Bronchial epithelial cell (primary cell): Measurements from ENCODE around the gene ANKRD40CL. TPM values are rescaled to one million over a fixed set of nuclear protein-coding genes. Genes with fewer than 3 reads are reported as not detected.
"Not testable (repeated sequence)": the region's sequence is repeated elsewhere in the genome, so short reads cannot be mapped to it uniquely, and the experiment has no call there.

ENCODE experiments used
- DNase-seq: peaks from one replicate; pipeline ENCODE4 v3.0.0-alpha.2; 2010; ENCODE audit warnings: low read depth
- FAIRE-seq: peaks from 2 replicates; lab custom pipeline; 2011; peaks lifted over from hg19 to GRCh38; lab: Jason Lieb, UNC
- H3K27me3 ChIP-seq: 2 replicates; pipeline ENCODE4 v1.5.1; 2011; ENCODE audit warnings: low read length; ENCODE audit not compliant: control insufficient read depth, insufficient read depth
- H3K36me3 ChIP-seq: 2 replicates; pipeline ENCODE4 v1.5.1; 2011; ENCODE audit warnings: low read length; ENCODE audit not compliant: control insufficient read depth, insufficient read depth
- H3K4me3 ChIP-seq: 2 replicates; pipeline ENCODE4 v1.5.1; 2011; ENCODE audit warnings: mild to moderate bottlenecking, low read depth, low read length, control low read depth
- total RNA-seq: library from RNA; depleted of rRNA; stranded (reverse); fragments of >200 nt; gene quantifications from 2 replicates; pipeline ENCODE4 v1.2.1, GENCODE V29; 2014
- TF ChIP-seq, protein P1 (sequence below): IDR thresholded peaks from 2 replicates; pipeline ENCODE4 v1.5.1; 2011; ENCODE audit warnings: mild to moderate bottlenecking, moderate library complexity, low read length, control low read depth, inconsistent platforms; ENCODE audit not compliant: insufficient read depth, severe bottlenecking

ANKRD40CL gene
- total RNA-seq, 1 donor from 2014 or later: not detected

DNA sequence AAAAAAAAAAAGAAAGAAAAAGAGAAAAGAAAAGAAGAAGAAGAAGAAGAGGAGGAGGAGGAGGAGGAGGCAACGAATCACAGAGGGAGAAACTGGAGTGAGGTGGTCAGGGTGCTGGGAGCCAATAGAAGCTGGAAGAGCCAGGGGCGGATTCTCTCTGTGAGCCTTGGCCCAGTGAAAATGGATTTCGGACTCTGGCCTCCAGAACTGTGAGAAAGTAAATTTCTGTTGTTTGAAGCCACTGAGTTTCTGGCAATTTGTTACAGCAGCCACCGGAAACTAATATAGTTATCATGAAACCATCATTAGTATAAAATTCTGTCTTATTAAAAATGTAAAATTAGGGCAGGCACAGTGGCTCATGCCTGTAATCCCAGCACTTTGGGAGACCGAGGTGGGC is 40.4 kb upstream of the ANKRD40CL start:
- TF ChIP-seq, protein P1, sequence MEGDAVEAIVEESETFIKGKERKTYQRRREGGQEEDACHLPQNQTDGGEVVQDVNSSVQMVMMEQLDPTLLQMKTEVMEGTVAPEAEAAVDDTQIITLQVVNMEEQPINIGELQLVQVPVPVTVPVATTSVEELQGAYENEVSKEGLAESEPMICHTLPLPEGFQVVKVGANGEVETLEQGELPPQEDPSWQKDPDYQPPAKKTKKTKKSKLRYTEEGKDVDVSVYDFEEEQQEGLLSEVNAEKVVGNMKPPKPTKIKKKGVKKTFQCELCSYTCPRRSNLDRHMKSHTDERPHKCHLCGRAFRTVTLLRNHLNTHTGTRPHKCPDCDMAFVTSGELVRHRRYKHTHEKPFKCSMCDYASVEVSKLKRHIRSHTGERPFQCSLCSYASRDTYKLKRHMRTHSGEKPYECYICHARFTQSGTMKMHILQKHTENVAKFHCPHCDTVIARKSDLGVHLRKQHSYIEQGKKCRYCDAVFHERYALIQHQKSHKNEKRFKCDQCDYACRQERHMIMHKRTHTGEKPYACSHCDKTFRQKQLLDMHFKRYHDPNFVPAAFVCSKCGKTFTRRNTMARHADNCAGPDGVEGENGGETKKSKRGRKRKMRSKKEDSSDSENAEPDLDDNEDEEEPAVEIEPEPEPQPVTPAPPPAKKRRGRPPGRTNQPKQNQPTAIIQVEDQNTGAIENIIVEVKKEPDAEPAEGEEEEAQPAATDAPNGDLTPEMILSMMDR: no peak
- no peak overlapping the region for H3K4me3 ChIP-seq
- H3K36me3 ChIP-seq: no peaks in the 10 kb centered on the region
- no peak for DNase-seq
- H3K27me3 ChIP-seq: no peaks in the 10 kb centered on the region
- no peak for FAIRE-seq

DNA sequence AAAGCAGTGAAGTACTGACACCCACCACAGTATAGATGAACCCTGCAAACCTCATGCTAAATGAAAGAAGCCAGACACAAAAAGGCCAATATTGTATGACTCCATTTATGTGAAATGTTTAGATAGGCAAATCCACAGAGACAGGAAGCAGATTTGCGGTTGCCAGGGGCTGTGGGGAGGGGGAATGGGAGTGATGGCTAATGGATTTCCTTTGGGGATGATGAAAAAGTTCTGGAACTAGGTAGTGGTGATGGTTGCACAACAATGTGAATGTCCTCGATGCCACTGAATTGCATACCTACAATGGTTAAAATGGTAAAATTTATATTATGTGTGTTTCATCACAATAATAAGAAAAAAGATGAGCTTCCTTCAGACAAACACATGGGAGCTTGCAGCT is 39.7 kb upstream of the ANKRD40CL start:
- no peak for FAIRE-seq
- Histone ChIP-seq H3K27me3 (no peaks in the 10 kb centered on the region), H3K4me3 (no peak overlapping the region), H3K36me3 (no peaks in the 10 kb centered on the region)
- TF ChIP-seq, protein P1: no peak
- DNase-seq: no peak

DNA sequence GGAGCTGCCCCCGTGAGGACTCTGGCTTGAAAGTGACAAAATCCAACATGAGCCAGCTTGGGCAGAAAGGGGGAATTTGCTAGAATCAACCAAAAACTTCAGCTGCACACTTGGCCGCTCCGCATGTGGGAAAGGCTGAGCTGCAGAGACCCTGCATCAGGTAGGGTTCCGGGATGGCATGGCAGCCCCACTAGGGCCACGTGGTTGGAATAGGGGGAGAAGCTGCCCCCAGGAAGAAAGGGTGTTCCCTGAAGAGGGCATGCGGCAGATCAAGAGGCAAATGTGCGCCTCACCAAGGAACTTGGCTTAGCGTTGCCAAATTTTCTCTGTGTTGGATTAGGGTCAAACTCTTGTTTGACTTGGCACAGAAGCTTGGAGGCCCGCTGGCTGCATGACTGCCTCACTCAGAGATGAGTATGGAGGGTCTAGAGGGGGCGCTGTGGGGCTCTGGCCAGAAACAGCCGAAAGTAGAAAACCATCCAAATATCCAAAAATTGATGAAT is 38.9 kb upstream of the ANKRD40CL start:
- H3K4me3 ChIP-seq: no peak overlapping the region
- H3K27me3 ChIP-seq: no peaks in the 10 kb centered on the region
- H3K36me3 ChIP-seq: no peaks in the 10 kb centered on the region
- TF ChIP-seq, protein P1: no peak
- FAIRE-seq (no peak), DNase-seq (no peak)

DNA sequence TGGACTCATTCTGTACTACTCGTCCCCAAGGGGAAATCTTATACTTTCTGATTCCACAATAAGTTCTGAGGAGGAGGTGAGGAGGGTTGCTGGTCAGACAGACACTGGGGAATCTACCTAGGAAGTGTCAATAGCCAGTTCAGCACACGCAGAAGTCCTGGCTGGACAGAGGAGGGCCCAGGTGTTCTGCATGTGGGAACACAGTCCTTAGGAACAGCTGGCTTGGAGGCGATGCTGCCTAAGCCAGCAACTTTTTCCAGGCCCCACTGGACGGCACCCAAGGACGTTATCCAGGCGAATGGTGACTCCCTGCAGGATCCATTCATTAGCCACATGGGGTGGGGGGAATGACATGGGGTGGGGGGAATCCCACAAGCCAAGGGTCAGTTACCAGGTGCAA is 38.2 kb upstream of the ANKRD40CL start:
- TF ChIP-seq, protein P1: no peak
- DNase-seq (no peak), FAIRE-seq (no peak)
- H3K27me3 ChIP-seq: no peaks in the 10 kb centered on the region
- no peaks in the 10 kb centered on the region for H3K36me3 ChIP-seq
- no peak overlapping the region for H3K4me3 ChIP-seq

DNA sequence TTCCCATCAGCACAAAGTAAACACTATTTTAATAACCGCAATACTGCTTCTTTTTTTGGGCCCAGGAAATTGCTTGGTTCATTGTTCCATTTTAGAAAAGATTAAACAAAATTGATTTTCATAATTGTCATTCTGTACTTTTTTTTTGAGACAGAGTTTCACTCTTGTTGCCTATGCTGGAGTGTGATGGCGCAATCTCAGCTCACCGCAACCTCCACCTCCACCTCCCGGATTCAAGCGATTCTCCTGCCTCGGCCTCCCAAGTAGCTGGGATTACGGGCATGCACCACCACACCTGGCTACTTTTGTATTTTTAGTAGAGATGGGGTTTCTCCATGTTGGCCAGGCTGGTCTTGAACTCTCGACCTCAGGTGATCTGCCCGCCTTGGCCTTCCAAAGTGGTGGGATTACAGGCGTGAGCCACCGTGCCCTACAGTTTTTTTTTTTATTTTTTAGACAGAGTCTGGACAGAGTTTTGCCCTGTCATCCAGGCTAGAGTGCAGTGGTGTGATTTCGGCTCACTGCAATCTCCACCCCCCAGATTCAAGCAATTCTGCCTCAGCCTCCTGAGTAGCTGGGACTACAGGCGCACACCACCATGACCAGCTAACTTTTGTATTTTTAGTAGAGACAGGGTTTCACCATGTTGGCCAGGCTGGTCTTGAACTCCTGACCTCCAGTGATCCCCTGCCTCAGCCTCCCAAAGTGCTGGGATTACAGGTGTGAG is 37.6 kb upstream of the ANKRD40CL start:
- not testable (repeated sequence) for DNase-seq, H3K4me3 ChIP-seq, FAIRE-seq, H3K36me3 ChIP-seq, H3K27me3 ChIP-seq

DNA sequence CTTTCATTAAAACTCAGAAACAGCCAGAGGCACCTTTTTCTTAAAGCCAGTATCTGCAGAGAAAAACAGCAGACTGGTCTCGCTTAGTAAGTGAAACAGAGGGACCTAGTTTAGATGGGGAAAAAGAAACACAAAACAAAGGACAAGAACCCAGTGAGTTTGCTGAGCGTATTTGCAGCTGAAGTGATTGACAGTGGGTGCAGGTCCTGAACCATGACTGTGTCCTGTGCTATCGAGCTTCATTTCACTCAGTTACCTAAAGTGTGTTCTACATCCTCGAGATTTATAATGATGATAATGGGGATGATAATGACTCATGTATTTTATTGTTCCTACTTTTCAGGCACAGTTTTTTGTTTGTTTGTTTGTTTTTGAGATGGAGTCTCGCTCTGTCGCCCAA is 36.4 kb upstream of the ANKRD40CL start:
- no peaks in the 10 kb centered on the region for H3K36me3 ChIP-seq

More for the DNA sequence above, 36.4 kb upstream of the ANKRD40CL start:
- DNase-seq: no peak
- FAIRE-seq: no peak
- no peaks in the 10 kb centered on the region for H3K27me3 ChIP-seq
- no peak overlapping the region for H3K4me3 ChIP-seq
- TF ChIP-seq, protein P1: no peak
